ENCODE results near the gene RHCE.

RHCE gene

DNA sequence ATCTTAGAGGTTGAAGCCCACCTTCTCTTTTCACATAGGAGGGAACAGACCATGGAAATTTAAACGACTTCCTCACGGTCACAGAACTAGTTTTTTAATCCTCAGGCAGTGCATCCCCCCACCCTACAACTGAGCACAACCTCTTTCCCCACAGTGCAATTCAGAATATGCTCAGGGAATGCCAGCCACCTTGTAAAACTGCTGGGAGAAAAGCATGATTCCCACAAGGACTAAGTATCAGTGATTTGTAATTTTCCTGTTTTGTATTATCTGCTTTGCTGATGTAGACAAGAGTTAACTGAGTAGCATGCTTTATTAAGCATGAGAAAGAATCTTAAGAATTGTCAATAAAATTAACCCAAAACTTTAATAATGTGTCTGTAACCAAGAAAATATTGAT, 58.7 kb downstream of the RHCE start:
- TF ChIP-seq, protein P1, sequence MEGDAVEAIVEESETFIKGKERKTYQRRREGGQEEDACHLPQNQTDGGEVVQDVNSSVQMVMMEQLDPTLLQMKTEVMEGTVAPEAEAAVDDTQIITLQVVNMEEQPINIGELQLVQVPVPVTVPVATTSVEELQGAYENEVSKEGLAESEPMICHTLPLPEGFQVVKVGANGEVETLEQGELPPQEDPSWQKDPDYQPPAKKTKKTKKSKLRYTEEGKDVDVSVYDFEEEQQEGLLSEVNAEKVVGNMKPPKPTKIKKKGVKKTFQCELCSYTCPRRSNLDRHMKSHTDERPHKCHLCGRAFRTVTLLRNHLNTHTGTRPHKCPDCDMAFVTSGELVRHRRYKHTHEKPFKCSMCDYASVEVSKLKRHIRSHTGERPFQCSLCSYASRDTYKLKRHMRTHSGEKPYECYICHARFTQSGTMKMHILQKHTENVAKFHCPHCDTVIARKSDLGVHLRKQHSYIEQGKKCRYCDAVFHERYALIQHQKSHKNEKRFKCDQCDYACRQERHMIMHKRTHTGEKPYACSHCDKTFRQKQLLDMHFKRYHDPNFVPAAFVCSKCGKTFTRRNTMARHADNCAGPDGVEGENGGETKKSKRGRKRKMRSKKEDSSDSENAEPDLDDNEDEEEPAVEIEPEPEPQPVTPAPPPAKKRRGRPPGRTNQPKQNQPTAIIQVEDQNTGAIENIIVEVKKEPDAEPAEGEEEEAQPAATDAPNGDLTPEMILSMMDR (IDR thresholded peaks at IDR 0.05; ENCODE audit: low read depth, low read length): no peak
- no peak for TF ChIP-seq MYC (IDR thresholded peaks at IDR 0.05; ENCODE audit: low read depth, low read length)
- TF ChIP-seq POLR2A (IDR thresholded peaks at IDR 0.05; ENCODE audit: extremely low read depth, insufficient read length): no peak
- TF ChIP-seq, protein P2, sequence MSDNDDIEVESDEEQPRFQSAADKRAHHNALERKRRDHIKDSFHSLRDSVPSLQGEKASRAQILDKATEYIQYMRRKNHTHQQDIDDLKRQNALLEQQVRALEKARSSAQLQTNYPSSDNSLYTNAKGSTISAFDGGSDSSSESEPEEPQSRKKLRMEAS (IDR thresholded peaks at IDR 0.05; ENCODE audit: low read depth, low read length): no peak

DNA sequence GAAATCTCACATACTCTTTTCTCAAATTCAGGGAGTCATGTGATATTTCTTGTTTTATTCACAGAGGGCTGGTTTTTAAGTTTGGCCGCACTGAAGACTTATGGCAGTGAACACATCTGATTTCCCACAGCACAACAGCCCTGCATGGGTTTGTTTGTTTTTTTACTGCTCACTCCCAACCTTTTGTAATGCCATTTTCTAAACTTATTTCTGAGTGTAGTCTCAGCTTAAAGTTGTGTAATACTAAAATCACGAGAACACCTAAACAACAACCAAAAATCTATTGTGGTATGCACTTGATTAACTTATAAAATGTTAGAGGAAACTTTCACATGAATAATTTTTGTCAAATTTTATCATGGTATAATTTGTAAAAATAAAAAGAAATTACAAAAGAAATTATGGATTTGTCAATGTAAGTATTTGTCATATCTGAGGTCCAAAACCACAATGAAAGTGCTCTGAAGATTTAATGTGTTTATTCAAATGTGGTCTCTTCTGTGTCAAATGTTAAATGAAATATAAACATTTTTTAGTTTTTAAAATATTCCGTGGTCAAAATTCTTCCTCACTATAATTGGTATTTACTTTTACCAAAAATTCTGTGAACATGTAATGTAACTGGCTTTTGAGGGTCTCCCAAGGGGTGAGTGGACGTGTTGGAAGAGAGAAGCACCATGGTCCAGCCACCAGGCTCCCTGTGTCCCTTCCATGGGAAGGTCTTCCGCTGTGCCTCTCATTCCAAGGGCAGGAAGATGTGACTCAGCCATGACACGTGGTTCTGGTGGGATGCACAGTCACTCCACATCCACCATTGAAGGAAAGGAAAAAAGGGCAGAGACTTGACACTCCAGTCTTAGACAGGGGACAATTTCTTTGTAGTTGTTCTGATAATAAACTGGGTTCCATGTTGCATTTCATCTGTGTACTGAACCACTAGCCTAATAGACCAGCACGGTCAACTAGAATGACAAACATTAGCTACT, 59.7 kb downstream of the RHCE start:
- no peak overlapping the region for H3K4me3 ChIP-seq (ENCODE audit: low read depth, low read length)
- TF ChIP-seq MYC (IDR thresholded peaks at IDR 0.05; ENCODE audit: low read depth, low read length): no peak
- TF ChIP-seq, protein P1 (IDR thresholded peaks at IDR 0.05; ENCODE audit: low read depth, low read length): no peak
- TF ChIP-seq POLR2A (IDR thresholded peaks at IDR 0.05; ENCODE audit: extremely low read depth, insufficient read length): no peak
- TF ChIP-seq, protein P2 (IDR thresholded peaks at IDR 0.05; ENCODE audit: low read depth, low read length): no peak
- no peak for DNase-seq (ENCODE audit: low read depth)

More for the DNA sequence above, 58.7 kb downstream of the RHCE start:
- H3K4me3 ChIP-seq (ENCODE audit: low read depth, low read length): no peak overlapping the region
- no peak for DNase-seq (ENCODE audit: low read depth)

DNA sequence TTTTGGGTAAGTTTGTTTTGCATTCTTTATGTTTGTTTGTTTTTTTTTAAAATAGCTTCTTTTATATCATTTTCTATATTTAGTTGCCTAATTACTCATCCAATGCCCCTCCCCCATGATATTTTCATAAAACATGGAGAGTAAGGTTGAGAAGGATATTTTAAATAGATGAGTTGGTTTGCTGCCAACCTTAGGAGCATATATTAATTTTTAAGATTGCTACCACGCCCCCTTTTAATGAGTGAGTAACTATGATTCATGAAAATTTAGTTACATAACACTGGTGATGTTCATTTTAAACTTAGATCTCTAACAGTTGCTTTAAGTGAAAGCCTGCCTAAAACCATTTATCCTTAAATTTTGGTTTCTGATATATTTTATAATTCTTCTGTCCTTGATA, 63.8 kb downstream of the RHCE start:
- TF ChIP-seq, protein P2 (IDR thresholded peaks at IDR 0.05; ENCODE audit: low read depth, low read length): no peak
- TF ChIP-seq POLR2A (IDR thresholded peaks at IDR 0.05; ENCODE audit: extremely low read depth, insufficient read length) (no peak), MYC (IDR thresholded peaks at IDR 0.05; ENCODE audit: low read depth, low read length) (no peak)
- TF ChIP-seq, protein P1 (IDR thresholded peaks at IDR 0.05; ENCODE audit: low read depth, low read length): no peak
- no peak overlapping the region for H3K4me3 ChIP-seq (ENCODE audit: low read depth, low read length)
- no peak for DNase-seq (ENCODE audit: low read depth)

DNA sequence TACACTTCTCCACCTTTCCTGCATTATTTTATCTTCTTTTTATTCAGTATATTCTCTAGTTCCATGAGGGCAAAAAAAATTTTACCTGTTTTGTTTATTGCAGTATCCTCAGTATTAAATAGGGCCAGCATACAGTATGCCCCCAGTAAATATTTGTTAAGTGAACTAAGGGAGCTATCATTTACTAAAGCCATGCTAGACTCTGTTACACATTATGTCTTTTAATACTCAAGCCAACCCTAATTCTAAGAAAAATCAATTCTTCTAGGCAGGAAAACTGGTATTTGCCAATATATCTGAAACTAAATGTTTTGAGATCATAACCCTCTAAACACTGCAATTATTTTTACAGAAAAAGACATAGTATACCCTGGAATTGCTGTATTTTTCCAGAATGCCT, 64.2 kb downstream of the RHCE start:
- TF ChIP-seq MYC (IDR thresholded peaks at IDR 0.05; ENCODE audit: low read depth, low read length): no peak
- TF ChIP-seq, protein P1 (IDR thresholded peaks at IDR 0.05; ENCODE audit: low read depth, low read length): no peak
- TF ChIP-seq, protein P2 (IDR thresholded peaks at IDR 0.05; ENCODE audit: low read depth, low read length): no peak
- TF ChIP-seq POLR2A (IDR thresholded peaks at IDR 0.05; ENCODE audit: extremely low read depth, insufficient read length): no peak
- H3K4me3 ChIP-seq (ENCODE audit: low read depth, low read length): no peak overlapping the region
- DNase-seq (ENCODE audit: low read depth): no peak

DNA sequence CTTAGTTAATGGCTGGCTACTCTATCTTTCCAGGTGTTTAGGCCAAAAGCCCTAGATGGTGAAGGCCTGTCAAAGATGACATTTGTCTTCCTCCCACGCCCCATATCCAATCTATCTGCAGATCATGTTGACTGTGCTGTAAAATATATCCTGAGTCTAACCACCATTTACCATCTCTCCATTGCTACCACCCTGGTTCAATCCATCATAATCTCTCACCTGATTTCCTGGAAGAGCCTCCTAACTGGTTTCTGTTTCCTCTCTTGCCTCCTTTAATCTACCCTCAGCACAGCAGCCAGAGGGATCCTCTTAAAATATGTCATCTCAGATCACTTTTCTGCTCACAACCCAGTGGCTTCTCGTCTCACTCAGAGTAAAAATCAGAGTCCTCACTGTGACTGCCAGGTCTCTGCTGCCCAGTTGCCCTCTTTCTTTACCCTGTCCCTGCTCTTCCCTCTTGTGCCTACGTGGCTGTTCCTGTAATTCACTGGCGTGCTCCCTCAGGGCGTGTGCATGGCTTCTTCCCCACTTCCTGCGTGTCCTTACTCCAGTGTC, 64.7 kb downstream of the RHCE start:
- no peak for TF ChIP-seq POLR2A (IDR thresholded peaks at IDR 0.05; ENCODE audit: extremely low read depth, insufficient read length)
- TF ChIP-seq, protein P1 (IDR thresholded peaks at IDR 0.05; ENCODE audit: low read depth, low read length): no peak
- TF ChIP-seq, protein P2 (IDR thresholded peaks at IDR 0.05; ENCODE audit: low read depth, low read length): no peak
- no peak for TF ChIP-seq MYC (IDR thresholded peaks at IDR 0.05; ENCODE audit: low read depth, low read length)
- no peak overlapping the region for H3K4me3 ChIP-seq (ENCODE audit: low read depth, low read length)
- DNase-seq (ENCODE audit: low read depth): no peak

Data from NB4 (cell line).